K562 (cell line): ENCODE results near the gene RPS6KL1. TPM values are rescaled to one million over a fixed set of nuclear protein-coding genes. Genes with fewer than 3 reads are reported as not detected.

ENCODE experiments used
- ATAC-seq: fragments of 200-7000 bp; cut with Tn5 transposase; 3 replicates; pipeline ENCODE4 v1.9.1; 2020; ENCODE audit warnings: moderate library complexity
- BruUV-seq: library from RNA; stranded (reverse); fragments of 400-500 nt; replicated peaks from 2 replicates; lab custom pipeline; 2021; lab: Mats Ljungman, UMichigan
- CTCF ChIA-PET: fragments of 300-600 bp; formaldehyde crosslinking; extraction: SDS; loops from one replicate; lab custom pipeline; 2021; ENCODE audit warnings: low intra/inter-chr PET ratio; lab: Yijun Ruan, JAX
- POLR2A ChIA-PET: fragments of 300-600, 350-650 bp; sonication (Branson Sonifier 250); formaldehyde crosslinking; extraction: SDS; loops from one replicate; lab custom pipeline; 2021; ENCODE audit warnings: antibody characterized with exemption, inconsistent platforms; lab: Yijun Ruan, JAX
- DNase-seq, 4 experiments: peaks; one replicate each; pipeline versions ENCODE4 v3.0.0 to v3.0.0-alpha.2; 2011 to 2018; ENCODE audit warnings: low spot score in 3 of 4, mixed read lengths in 3 of 4; ENCODE audit errors: extremely low read depth in 1 of 4
- FAIRE-seq: peaks from 2 replicates; lab custom pipeline; 2011; peaks lifted over from hg19 to GRCh38; lab: Jason Lieb, UNC
- H2AFZ ChIP-seq: 2 replicates; pipeline ENCODE4 v1.6.0; 2011; ENCODE audit warnings: low read depth, low read length, control low read depth, inconsistent platforms
- H3K27ac ChIP-seq: fragments of 200-600 bp; 3 replicates; pipeline ENCODE4 v1.8.0; 2011; ENCODE audit warnings: low read depth, mild to moderate bottlenecking, control low read depth, inconsistent platforms, low read length, moderate library complexity, mixed read lengths; ENCODE audit errors: extremely low read depth
- H3K27me3 ChIP-seq, 2 experiments: fragments of 300-600 bp in 1 of 2; 2 replicates in 1 of 2; 3 replicates in 1 of 2; pipeline versions ENCODE4 v1.6.0 to v1.8.0; 2011; ENCODE audit warnings: inconsistent platforms in 2 of 2, low read length in 2 of 2, mild to moderate bottlenecking in 1 of 2, mixed read lengths in 1 of 2, moderate library complexity in 1 of 2; ENCODE audit not compliant: control insufficient read depth in 2 of 2, insufficient read depth in 2 of 2
- H3K36me3 ChIP-seq: fragments of 300-600 bp; 3 replicates; pipeline ENCODE4 v1.8.0; 2011; ENCODE audit warnings: mild to moderate bottlenecking, low read length, inconsistent platforms; ENCODE audit not compliant: control insufficient read depth, insufficient read depth
- H3K4me1 ChIP-seq, 2 experiments: fragments of 200-600 bp in 1 of 2; replicated peaks in 1 of 2; 2 replicates in 1 of 2; 3 replicates in 1 of 2; pipeline versions ENCODE4 v1.5.1 to v1.8.0; 2011; ENCODE audit warnings: inconsistent platforms in 2 of 2, low read length in 2 of 2, mild to moderate bottlenecking in 1 of 2, mixed read lengths in 1 of 2, moderate library complexity in 1 of 2; ENCODE audit not compliant: control insufficient read depth in 2 of 2, insufficient read depth in 2 of 2
- H3K4me2 ChIP-seq: 2 replicates; pipeline ENCODE4 v1.6.1; 2011; ENCODE audit warnings: low read length, control low read depth, inconsistent platforms, mixed read lengths; ENCODE audit not compliant: insufficient read depth
- H3K4me3 ChIP-seq: fragments of 200-600 bp; sonication (generic), shearing (Covaris generic); 2 replicates; pipeline ENCODE4 v1.5.1; 2016; ENCODE audit warnings: control low read depth, inconsistent platforms
- H3K79me2 ChIP-seq: fragments of 200-600 bp; 3 replicates; pipeline ENCODE4 v1.8.0; 2011; ENCODE audit warnings: low read length, inconsistent platforms; ENCODE audit not compliant: control insufficient read depth, insufficient read depth
- H3K9ac ChIP-seq, 2 experiments: 2 replicates each; pipeline versions ENCODE4 v1.6.0 to v1.6.1; 2011; ENCODE audit warnings: low read depth in 2 of 2, low read length in 2 of 2, control low read depth in 1 of 2, inconsistent platforms in 1 of 2, mild to moderate bottlenecking in 1 of 2, mixed read lengths in 1 of 2; ENCODE audit not compliant: insufficient read depth in 1 of 2
- H3K9me1 ChIP-seq: one replicate; pipeline ENCODE4 v1.6.0; 2011; ENCODE audit warnings: inconsistent platforms, mild to moderate bottlenecking, low read length, moderate library complexity; ENCODE audit not compliant: control insufficient read depth, insufficient read depth
- H3K9me3 ChIP-seq: replicated peaks from 2 replicates; pipeline ENCODE4 v1.5.1; 2011; ENCODE audit warnings: low read depth, low read length, inconsistent platforms; ENCODE audit not compliant: control insufficient read depth, insufficient read depth
- H4K20me1 ChIP-seq: replicated peaks from 2 replicates; pipeline ENCODE4 v1.6.1; 2011; ENCODE audit warnings: low read length, inconsistent platforms, mixed read lengths; ENCODE audit not compliant: control insufficient read depth, insufficient read depth
- ASH1L ChIP-seq: fragments of 450-650 bp; IDR thresholded peaks from 2 replicates; pipeline ENCODE4 v1.6.1; 2018; ENCODE audit warnings: borderline replicate concordance, mild to moderate bottlenecking, low read depth; ENCODE audit not compliant: partially characterized antibody
- CC2D1A ChIP-seq: fragments of 450-650 bp; IDR thresholded peaks from 2 replicates; pipeline ENCODE4 v1.6.1; 2017; ENCODE audit warnings: mild to moderate bottlenecking
- CCAR2 ChIP-seq: fragments of 200-400 bp; formaldehyde crosslinking; IDR thresholded peaks from 2 replicates; pipeline ENCODE4 v1.6.1; 2017; ENCODE audit warnings: mild to moderate bottlenecking, low read depth, low read length
- CTCF ChIP-seq, 3 experiments: IDR thresholded peaks in 2 of 3; conservative IDR thresholded peaks in 1 of 3; 2 replicates each; pipeline ENCODE4 v1.5.1; 2011 to 2012; ENCODE audit warnings: low read length in 3 of 3, mild to moderate bottlenecking in 3 of 3, control low read depth in 2 of 3, improper control_type of control experiment in 1 of 3, inconsistent platforms in 1 of 3, low read depth in 1 of 3, mixed read lengths in 1 of 3, moderate library complexity in 1 of 3; ENCODE audit not compliant: insufficient read depth in 2 of 3
- CTCFL ChIP-seq: IDR thresholded peaks from 2 replicates; pipeline ENCODE4 v1.6.1; 2011; ENCODE audit warnings: borderline replicate concordance, low read depth, mild to moderate bottlenecking, moderate library complexity, low read length; ENCODE audit not compliant: insufficient read depth, poor library complexity, severe bottlenecking
- HBP1 ChIP-seq: fragments of 450-650 bp; formaldehyde crosslinking; IDR thresholded peaks from 2 replicates; pipeline ENCODE4 v1.4.0; 2022; ENCODE audit warnings: missing genetic modification characterization
- HNRNPK ChIP-seq: fragments of 200-400 bp; formaldehyde crosslinking; IDR thresholded peaks from one replicate; pipeline ENCODE4 v1.6.1; 2018; ENCODE audit warnings: mild to moderate bottlenecking, low read depth, low read length; ENCODE audit not compliant: poor library complexity, severe bottlenecking
- POU5F1 ChIP-seq: fragments of 150-350 bp; IDR thresholded peaks from 2 replicates; pipeline ENCODE4 v1.6.1; 2014; ENCODE audit warnings: borderline replicate concordance, low read length, low read depth, mild to moderate bottlenecking; ENCODE audit not compliant: partially characterized antibody
- RBFOX2 ChIP-seq: fragments of 200-400 bp; formaldehyde crosslinking; IDR thresholded peaks from 2 replicates; pipeline ENCODE4 v1.6.1; 2017; ENCODE audit warnings: low read depth, mild to moderate bottlenecking, low read length, moderate library complexity
- SIN3B ChIP-seq: fragments of 450-650 bp; IDR thresholded peaks from 2 replicates; pipeline ENCODE4 v1.6.1; 2017; ENCODE audit warnings: low read depth, mild to moderate bottlenecking, moderate library complexity
- THRB ChIP-seq: fragments of 450-650 bp; formaldehyde crosslinking; conservative IDR thresholded peaks from 2 replicates; pipeline ENCODE4 v1.4.0; 2022; ENCODE audit warnings: mild to moderate bottlenecking, missing genetic modification characterization
- WGBS: fragments of 100-300 bp; shearing (Covaris generic); methylation state at CpG from one replicate; pipeline ENCODE4 v1.1.6; 2016; ENCODE audit warnings: low coverage, mixed read lengths; ENCODE audit not compliant: insufficient coverage; ENCODE audit errors: missing lambda C conversion rate; 5-methylcytosine and 5-hydroxymethylcytosine counted together
- in situ Hi-C: fragments of 300-500 bp; cut with MboI; formaldehyde crosslinking; loops from 4 replicates; pipeline ENCODE4 v1.15.0; 2018; ENCODE audit warnings: inconsistent platforms, mixed read lengths
- intact Hi-C: fragments of 100-400 bp; cut with micrococcal nuclease; formaldehyde crosslinking; loops from 2 replicates; pipeline ENCODE4 v1.14.2; 2022
- polyA plus RNA-seq, 8 experiments: library from polyadenylated mRNA; depleted of rRNA in 4 of 8; stranded (reverse) in 5 of 8; unstranded in 3 of 8; fragments of >200 nt; fragmentation: Nextera tagmentation in 2 of 8; fragmentation: Illumina TruSeq in 1 of 8; extraction: Ambion mirVana in 2 of 8; extraction: Trizol in 1 of 8; gene quantifications; 2 replicates each; pipeline versions ENCODE4 v1.2.1 to v1.2.3, GENCODE V29; 2011 to 2014; ENCODE audit warnings: inconsistent platforms in 1 of 8, missing spikeins in 1 of 8
- total RNA-seq, 7 experiments: library from RNA; depleted of rRNA in 6 of 7; stranded (reverse); fragments of >200 nt in 6 of 7; fragmentation: Illumina TruSeq in 2 of 7; extraction: Trizol in 2 of 7; gene quantifications; 2 replicates each; pipeline versions ENCODE4 v1.2.1 to v1.2.3, GENCODE V29; 2011 to 2021; ENCODE audit warnings: low replicate concordance in 1 of 7
- TF ChIP-seq, protein P1 (sequence below): fragments of 250-450 bp; sonication (Bioruptor Pico); IDR thresholded peaks from 2 replicates; pipeline ENCODE4 v1.5.0; 2021; ENCODE audit warnings: mild to moderate bottlenecking, borderline replicate concordance

RPS6KL1 gene
- total and polyA plus RNA-seq, 9 of the 15 experiments (the other 6 are each of a cell fraction or from before 2014, with no cell fraction given) = 0.91 to 15.5 (median 8.1) TPM

DNA sequence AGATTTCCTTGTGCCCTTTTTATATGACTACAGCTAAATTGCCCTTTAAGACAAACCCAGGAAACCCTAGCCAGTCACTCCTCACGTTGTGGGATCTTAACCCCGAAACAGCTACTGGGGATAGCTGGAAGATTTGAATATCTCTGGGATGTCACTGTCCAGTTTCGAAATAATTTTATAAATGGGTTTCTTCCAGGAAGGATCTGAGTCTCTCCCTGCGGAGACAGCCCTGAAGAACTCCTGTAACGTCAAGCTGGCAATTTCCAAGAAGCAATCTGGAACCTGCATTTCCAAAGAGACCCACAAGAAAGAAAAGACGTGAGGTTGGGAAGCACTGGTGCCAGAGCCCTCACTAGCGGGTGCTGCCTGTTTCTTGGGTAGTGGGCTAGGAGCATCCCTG, 68.0 kb downstream of the RPS6KL1 start:
- no peaks in the 10 kb centered on the region for H3K9me1 ChIP-seq
- no peaks in the 10 kb centered on the region; the same call in 1 of the 2 replicates for H4K20me1 ChIP-seq
- H3K27ac ChIP-seq = no peak overlapping the region
- H3K27me3 ChIP-seq = no peaks in the 10 kb centered on the region
- no peaks in the 10 kb centered on the region for H3K79me2 ChIP-seq
- WGBS = 9% methylated on average over 6 of the region's 7 CpGs
- DNase-seq (no peak), FAIRE-seq (no peak), ATAC-seq (no peak)
- CTCF ChIA-PET = no interaction called here
- in situ Hi-C loops = no loop called here
- BruUV-seq = no TSS peak
- peaks cover 6 to 13% of the 10 kb centered on the region in 2 experiments; a peak in 4 of 5 replicates for H3K4me1 ChIP-seq
- no peak overlapping the region for H3K9ac ChIP-seq
- H3K36me3 ChIP-seq = no peaks in the 10 kb centered on the region
- H3K9me3 ChIP-seq = no peaks in the 10 kb centered on the region
- H2AFZ ChIP-seq = no peak overlapping the region
- intact Hi-C loops = no loop called here
- H3K4me2 ChIP-seq = no peak overlapping the region
- H3K4me3 ChIP-seq = no peak overlapping the region
- POLR2A ChIA-PET = interaction anchor here (2.9 kb wide), 1 partner anchor 9 kb away, joined by 11 read pairs; no protein-coding TSS in a partner anchor
- TF ChIP-seq, protein P1, sequence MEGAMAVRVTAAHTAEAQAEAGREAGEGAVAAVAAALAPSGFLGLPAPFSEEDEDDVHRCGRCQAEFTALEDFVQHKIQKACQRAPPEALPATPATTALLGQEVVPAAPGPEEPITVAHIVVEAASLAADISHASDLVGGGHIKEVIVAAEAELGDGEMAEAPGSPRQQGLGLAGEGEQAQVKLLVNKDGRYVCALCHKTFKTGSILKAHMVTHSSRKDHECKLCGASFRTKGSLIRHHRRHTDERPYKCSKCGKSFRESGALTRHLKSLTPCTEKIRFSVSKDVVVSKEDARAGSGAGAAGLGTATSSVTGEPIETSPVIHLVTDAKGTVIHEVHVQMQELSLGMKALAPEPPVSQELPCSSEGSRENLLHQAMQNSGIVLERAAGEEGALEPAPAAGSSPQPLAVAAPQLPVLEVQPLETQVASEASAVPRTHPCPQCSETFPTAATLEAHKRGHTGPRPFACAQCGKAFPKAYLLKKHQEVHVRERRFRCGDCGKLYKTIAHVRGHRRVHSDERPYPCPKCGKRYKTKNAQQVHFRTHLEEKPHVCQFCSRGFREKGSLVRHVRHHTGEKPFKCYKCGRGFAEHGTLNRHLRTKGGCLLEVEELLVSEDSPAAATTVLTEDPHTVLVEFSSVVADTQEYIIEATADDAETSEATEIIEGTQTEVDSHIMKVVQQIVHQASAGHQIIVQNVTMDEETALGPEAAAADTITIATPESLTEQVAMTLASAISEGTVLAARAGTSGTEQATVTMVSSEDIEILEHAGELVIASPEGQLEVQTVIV (CRISPR knock-in tag) = no peak
- TF ChIP-seq POU5F1 (no peak), HNRNPK (no peak), THRB (no peak), SIN3B (no peak), ASH1L (no peak), CC2D1A (no peak), CTCFL (no peak), CTCF (IDR thresholded peaks at IDR 0.05 in 2 of 3, conservative IDR thresholded peaks at IDR 0.05 in 1 of 3; ENCODE audit: insufficient read depth in 2 of 3, low read depth in 1 of 3, low read length in 3 of 3) (no peak), HBP1 (CRISPR knock-in tag) (no peak), RBFOX2 (no peak), CCAR2 (no peak)
